Keratinocyte (primary cell): ENCODE results near the gene SCYL3. TPM values are rescaled to one million over a fixed set of nuclear protein-coding genes. Genes with fewer than 3 reads are reported as not detected.
"Not testable (repeated sequence)": the region's sequence is repeated elsewhere in the genome, so short reads cannot be mapped to it uniquely, and the experiment has no call there.

Source experiments
- DNase-seq: peaks from one replicate; pipeline ENCODE4 v3.0.0-alpha.2; 2011; ENCODE audit warnings: low read depth, missing footprints, low spot score
- FAIRE-seq: peaks from 2 replicates; lab custom pipeline; 2011; peaks lifted over from hg19 to GRCh38; lab: Jason Lieb, UNC
- H2AFZ ChIP-seq: 2 replicates; pipeline ENCODE4 v1.6.0; 2012; ENCODE audit warnings: low read length, control low read depth, inconsistent platforms; ENCODE audit not compliant: control insufficient read depth
- H3K27ac ChIP-seq: 2 replicates; pipeline ENCODE4 v1.5.1; 2011; ENCODE audit warnings: low read length; ENCODE audit not compliant: control insufficient read depth, insufficient read depth
- H3K27me3 ChIP-seq: 3 replicates; pipeline ENCODE4 v1.6.0; 2011; ENCODE audit warnings: low read length; ENCODE audit not compliant: control insufficient read depth, insufficient read depth; ENCODE audit errors: extremely low read depth
- H3K36me3 ChIP-seq, 2 experiments: 2 replicates in 1 of 2; 3 replicates in 1 of 2; pipeline ENCODE4 v1.5.1; 2011; ENCODE audit warnings: low read length in 2 of 2, mild to moderate bottlenecking in 1 of 2; ENCODE audit not compliant: control insufficient read depth in 2 of 2, insufficient read depth in 2 of 2; ENCODE audit errors: extremely low read depth in 1 of 2
- H3K4me1 ChIP-seq: 3 replicates; pipeline ENCODE4 v1.5.1; 2011; ENCODE audit warnings: low read length; ENCODE audit not compliant: control insufficient read depth, insufficient read depth; ENCODE audit errors: extremely low read depth
- H3K4me2 ChIP-seq: 3 replicates; pipeline ENCODE4 v1.6.0; 2011; ENCODE audit warnings: low read depth, low read length; ENCODE audit not compliant: control insufficient read depth, insufficient read depth; ENCODE audit errors: extremely low read depth
- H3K4me3 ChIP-seq, 3 experiments: fragments of 200-600 bp in 1 of 3; sonication (generic) in 1 of 3; 2 replicates in 2 of 3; 3 replicates in 1 of 3; pipeline ENCODE4 v1.5.1; 2011 to 2016; ENCODE audit warnings: low read length in 3 of 3, mild to moderate bottlenecking in 3 of 3, control low read depth in 2 of 3, inconsistent platforms in 1 of 3, low read depth in 1 of 3, mixed read lengths in 1 of 3, mixed run types in 1 of 3, moderate library complexity in 1 of 3; ENCODE audit not compliant: control insufficient read depth in 2 of 3, insufficient read depth in 2 of 3; ENCODE audit errors: extremely low read depth in 1 of 3
- H3K79me2 ChIP-seq: 2 replicates; pipeline ENCODE4 v1.6.0; 2012; ENCODE audit warnings: low read length; ENCODE audit not compliant: control insufficient read depth, insufficient read depth
- H3K9ac ChIP-seq: 3 replicates; pipeline ENCODE4 v1.6.0; 2011; ENCODE audit warnings: low read length; ENCODE audit not compliant: control insufficient read depth, insufficient read depth; ENCODE audit errors: extremely low read depth
- H3K9me1 ChIP-seq: 3 replicates; pipeline ENCODE4 v1.6.0; 2011; ENCODE audit warnings: low read length; ENCODE audit not compliant: control insufficient read depth, insufficient read depth; ENCODE audit errors: extremely low read depth
- H3K9me3 ChIP-seq: 2 replicates; pipeline ENCODE4 v1.5.1; 2012; ENCODE audit warnings: low read depth, low read length; ENCODE audit not compliant: control insufficient read depth
- H4K20me1 ChIP-seq: 3 replicates; pipeline ENCODE4 v1.6.0; 2011; ENCODE audit warnings: low read length; ENCODE audit not compliant: control insufficient read depth, insufficient read depth; ENCODE audit errors: extremely low read depth
- CTCF ChIP-seq, 3 experiments: IDR thresholded peaks in 1 of 3; conservative IDR thresholded peaks in 1 of 3; optimal IDR thresholded peaks in 1 of 3; 2 replicates in 2 of 3; 3 replicates in 1 of 3; pipeline versions ENCODE3 to v1.5.1; 2011; ENCODE audit warnings: low read length in 3 of 3, mild to moderate bottlenecking in 3 of 3, moderate library complexity in 2 of 3, control low read depth in 1 of 3, inconsistent platforms in 1 of 3; ENCODE audit not compliant: insufficient read depth in 2 of 3; ENCODE audit errors: extremely low read depth in 1 of 3
- EZH2 ChIP-seq: IDR thresholded peaks from one replicate; pipeline ENCODE4 v1.6.1; 2012; ENCODE audit warnings: inconsistent platforms, mild to moderate bottlenecking, low read length, moderate library complexity
- dilution Hi-C: fragments of 300-500 bp; cut with MboI; formaldehyde crosslinking; loops from one replicate; pipeline ENCODE4 v1.7.0; 2020; ENCODE audit warnings: low sequenced_read_pairs; ENCODE audit not compliant: extremely low pct_ligation_motif_present
- polyA plus RNA-seq, 5 experiments: library from polyadenylated mRNA; depleted of rRNA in 3 of 5; stranded (reverse) in 3 of 5; stranded (forward) in 1 of 5; unstranded in 1 of 5; fragments of >200 nt; gene quantifications; 1 replicate in 1 of 5; 2 replicates in 3 of 5; 3 replicates in 1 of 5; pipeline versions ENCODE4 v1.2.1 to v1.2.3, GENCODE V29; 2011 to 2012; ENCODE audit warnings: missing spikeins in 2 of 5, low read depth in 1 of 5, low replicate concordance in 1 of 5

The SCYL3 gene
- polyA plus RNA-seq, 1 donor (not counting 4 experiments of a cell fraction or from before 2014, with no cell fraction given): 8.0 TPM

GRCh38 chr1:169918927-169919326 lies 25.2 kb upstream of the SCYL3 start:
- Histone ChIP-seq H3K9me1 (no peaks in the 10 kb centered on the region), H2AFZ (no peak overlapping the region), H3K4me1 (peaks cover 13% of the 10 kb centered on the region), H3K36me3 (no peaks in the 10 kb centered on the region), H3K9me3 (no peaks in the 10 kb centered on the region), H3K4me2 (no peak overlapping the region), H3K4me3 (no peak overlapping the region), H3K27me3 (no peaks in the 10 kb centered on the region), H4K20me1 (no peaks in the 10 kb centered on the region), H3K27ac (no peak overlapping the region), H3K79me2 (no peaks in the 10 kb centered on the region), H3K9ac (no peak overlapping the region)
- TF ChIP-seq EZH2 (no peak), CTCF (optimal IDR thresholded peaks at IDR 0.05 in 1 of 3, IDR thresholded peaks at IDR 0.05 in 1 of 3, conservative IDR thresholded peaks at IDR 0.05 in 1 of 3; ENCODE audit: extremely low read depth in 1 of 3, insufficient read depth in 2 of 3, low read length in 3 of 3) (no peak)
- dilution Hi-C loops: no loop called here
- no peak for DNase-seq
- FAIRE-seq: no peak

GRCh38 chr1:169918220-169918619 lies 24.5 kb upstream of the SCYL3 start:
- H3K79me2 ChIP-seq, H2AFZ ChIP-seq, H3K4me2 ChIP-seq, H3K9me3 ChIP-seq, dilution Hi-C loops, DNase-seq, FAIRE-seq, H3K9me1 ChIP-seq, H3K36me3 ChIP-seq, H3K27me3 ChIP-seq, H3K9ac ChIP-seq, H3K27ac ChIP-seq, H4K20me1 ChIP-seq, H3K4me3 ChIP-seq: not testable (repeated sequence)
- peaks cover 14% of the 10 kb centered on the region for H3K4me1 ChIP-seq

- Histone ChIP-seq H2AFZ (peak overlapping the region; percentile 16), H3K9me3 (no peaks in the 10 kb centered on the region), H3K4me3 (no peak overlapping the region), H3K9me1 (no peaks in the 10 kb centered on the region), H3K79me2 (no peaks in the 10 kb centered on the region), H3K4me2 (peak overlapping the region; percentile 66), H3K4me1 (peaks cover 14% of the 10 kb centered on the region), H4K20me1 (no peaks in the 10 kb centered on the region), H3K9ac (no peak overlapping the region), H3K27me3 (no peaks in the 10 kb centered on the region), H3K36me3 (no peaks in the 10 kb centered on the region), H3K27ac (no peak overlapping the region)
- no peak for DNase-seq
- dilution Hi-C loops: no loop called here
- TF ChIP-seq EZH2 (no peak), CTCF (optimal IDR thresholded peaks at IDR 0.05 in 1 of 3, IDR thresholded peaks at IDR 0.05 in 1 of 3, conservative IDR thresholded peaks at IDR 0.05 in 1 of 3; ENCODE audit: extremely low read depth in 1 of 3, insufficient read depth in 2 of 3, low read length in 3 of 3) (no peak)
- FAIRE-seq: no peak
Observed at GRCh38 chr1:169915150-169915549, 21.5 kb upstream of the SCYL3 start.
